Fibroblast of lung (primary cell): ENCODE data around the gene MCEE.

Source experiments
- EZH2 ChIP-seq: IDR thresholded peaks from 2 replicates; pipeline ENCODE4 v1.5.1; 2012; ENCODE audit warnings: low read length, control low read depth, mild to moderate bottlenecking; ENCODE audit errors: missing control alignments
- TF ChIP-seq, protein P1 (sequence below), 2 donors: IDR thresholded peaks in 1 of 2; conservative IDR thresholded peaks in 1 of 2; 1 replicate in 1 of 2; 2 replicates in 1 of 2; pipeline ENCODE4 v1.5.1; 2011 to 2012; ENCODE audit warnings: low read length in 2 of 2, control low read depth in 1 of 2, inconsistent platforms in 1 of 2, low read depth in 1 of 2, mild to moderate bottlenecking in 1 of 2

DNA sequence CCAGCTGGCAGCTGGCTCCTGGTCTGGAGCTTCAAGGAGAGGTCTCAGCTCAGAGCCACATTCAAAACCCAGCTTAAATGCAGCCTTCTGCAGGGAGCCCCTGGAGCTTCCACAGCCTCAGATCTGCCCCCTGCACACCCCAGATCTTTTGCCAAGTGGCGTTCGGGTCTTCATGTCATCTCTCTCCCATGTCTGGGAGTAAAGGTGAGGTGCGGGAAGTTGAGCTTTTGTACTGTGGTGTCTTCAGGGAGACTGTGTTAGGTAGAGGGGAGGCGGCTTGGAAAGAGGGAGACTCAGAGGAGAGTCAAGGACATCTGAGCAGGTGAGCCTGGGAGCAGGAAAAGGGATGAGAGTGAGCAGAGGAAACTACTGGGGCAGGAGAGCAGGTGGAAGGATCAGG lies 25.8 kb upstream of the MCEE start:
- TF ChIP-seq, protein P1, sequence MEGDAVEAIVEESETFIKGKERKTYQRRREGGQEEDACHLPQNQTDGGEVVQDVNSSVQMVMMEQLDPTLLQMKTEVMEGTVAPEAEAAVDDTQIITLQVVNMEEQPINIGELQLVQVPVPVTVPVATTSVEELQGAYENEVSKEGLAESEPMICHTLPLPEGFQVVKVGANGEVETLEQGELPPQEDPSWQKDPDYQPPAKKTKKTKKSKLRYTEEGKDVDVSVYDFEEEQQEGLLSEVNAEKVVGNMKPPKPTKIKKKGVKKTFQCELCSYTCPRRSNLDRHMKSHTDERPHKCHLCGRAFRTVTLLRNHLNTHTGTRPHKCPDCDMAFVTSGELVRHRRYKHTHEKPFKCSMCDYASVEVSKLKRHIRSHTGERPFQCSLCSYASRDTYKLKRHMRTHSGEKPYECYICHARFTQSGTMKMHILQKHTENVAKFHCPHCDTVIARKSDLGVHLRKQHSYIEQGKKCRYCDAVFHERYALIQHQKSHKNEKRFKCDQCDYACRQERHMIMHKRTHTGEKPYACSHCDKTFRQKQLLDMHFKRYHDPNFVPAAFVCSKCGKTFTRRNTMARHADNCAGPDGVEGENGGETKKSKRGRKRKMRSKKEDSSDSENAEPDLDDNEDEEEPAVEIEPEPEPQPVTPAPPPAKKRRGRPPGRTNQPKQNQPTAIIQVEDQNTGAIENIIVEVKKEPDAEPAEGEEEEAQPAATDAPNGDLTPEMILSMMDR (conservative IDR thresholded peaks at IDR 0.05 in 1 of 2, IDR thresholded peaks at IDR 0.05 in 1 of 2; ENCODE audit: low read depth in 1 of 2, low read length in 2 of 2) = no peak
- TF ChIP-seq EZH2 = no peak
